Progenitor cell of endocrine pancreas (in vitro differentiated cells): ENCODE data around the gene LRRC74A. TPM values are rescaled to one million over a fixed set of nuclear protein-coding genes. Genes with fewer than 3 reads are reported as not detected.
A peak's percentile ranks its signal among the peaks of the same experiment; 100 is the strongest.

Experiments used
- DNase-seq: peaks from one replicate; pipeline ENCODE4 v3.0.0; 2021; ENCODE audit warnings: low spot score; ENCODE audit not compliant: unreplicated experiment
- H3K27ac Mint-ChIP-seq: 2 replicates; pipeline ENCODE4 v1.8.0; 2021; ENCODE audit warnings: mild to moderate bottlenecking, moderate library complexity, mixed read lengths
- H3K27me3 Mint-ChIP-seq: 2 replicates; pipeline ENCODE4 v1.8.0; 2021; ENCODE audit warnings: mixed read lengths
- H3K36me3 Mint-ChIP-seq: 2 replicates; pipeline ENCODE4 v1.8.0; 2022; ENCODE audit warnings: mixed read lengths; ENCODE audit not compliant: insufficient read depth
- H3K4me1 Mint-ChIP-seq: 2 replicates; pipeline ENCODE4 v1.8.0; 2021; ENCODE audit warnings: low read depth, mixed read lengths
- H3K4me3 Mint-ChIP-seq: 2 replicates; pipeline ENCODE4 v1.8.0; 2021; ENCODE audit warnings: low read depth, mild to moderate bottlenecking, moderate library complexity, mixed read lengths
- H3K9me3 Mint-ChIP-seq: 2 replicates; pipeline ENCODE4 v1.8.0; 2021; ENCODE audit warnings: low read depth, mixed read lengths
- total RNA-seq: library from RNA; stranded (reverse); gene quantifications from 2 replicates; pipeline ENCODE4 v1.2.1, GENCODE V29; 2021
- TF ChIP-seq, protein P1 (sequence below): fragments of 200-600 bp; sonication (generic); IDR thresholded peaks from one replicate; pipeline ENCODE4 v1.5.0; 2021; ENCODE audit warnings: antibody characterized with exemption, mild to moderate bottlenecking; ENCODE audit not compliant: unreplicated experiment

LRRC74A gene
- total RNA-seq, 1 donor from 2014 or later: not detected

DNA sequence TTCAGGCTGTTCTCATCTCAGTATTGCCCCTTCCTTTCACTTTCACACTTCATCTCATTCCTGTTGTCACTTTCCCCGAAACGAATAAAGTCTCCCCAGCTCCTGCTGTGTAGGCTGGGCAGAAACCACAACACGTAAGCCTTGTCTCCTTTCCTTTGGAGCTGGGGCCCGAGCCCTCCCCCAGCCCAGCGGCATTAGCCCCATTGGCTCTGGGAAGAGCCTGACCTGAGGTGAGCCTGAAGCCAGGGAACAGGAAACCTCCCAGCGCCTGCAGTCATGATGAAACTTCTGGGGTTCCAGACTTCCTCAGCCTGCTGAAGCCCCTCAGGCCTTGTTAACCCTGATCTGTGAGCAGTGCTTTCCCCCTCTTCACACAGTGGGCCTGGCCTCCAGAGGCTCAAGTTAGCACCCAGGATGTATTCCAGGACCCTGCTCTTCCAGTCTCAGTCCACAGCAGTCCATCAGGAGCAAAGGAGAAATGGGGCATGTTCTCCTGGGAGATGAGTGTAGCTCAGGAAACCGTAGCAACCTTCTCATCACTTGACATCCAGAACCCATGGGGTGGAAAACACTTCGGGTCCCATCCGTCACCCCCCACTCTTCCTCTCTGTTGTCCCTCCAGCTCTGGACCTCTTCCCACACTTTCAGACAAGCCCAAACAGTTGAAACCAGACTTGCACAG, 43.2 kb upstream of the LRRC74A start:
- no peak overlapping the region for H3K4me3 Mint-ChIP-seq
- no peak overlapping the region for H3K27ac Mint-ChIP-seq
- H3K9me3 Mint-ChIP-seq: no peaks in the 10 kb centered on the region
- peaks cover 39% of the 10 kb centered on the region for H3K36me3 Mint-ChIP-seq
- DNase-seq: no peak
- H3K27me3 Mint-ChIP-seq: no peaks in the 10 kb centered on the region
- TF ChIP-seq, protein P1, sequence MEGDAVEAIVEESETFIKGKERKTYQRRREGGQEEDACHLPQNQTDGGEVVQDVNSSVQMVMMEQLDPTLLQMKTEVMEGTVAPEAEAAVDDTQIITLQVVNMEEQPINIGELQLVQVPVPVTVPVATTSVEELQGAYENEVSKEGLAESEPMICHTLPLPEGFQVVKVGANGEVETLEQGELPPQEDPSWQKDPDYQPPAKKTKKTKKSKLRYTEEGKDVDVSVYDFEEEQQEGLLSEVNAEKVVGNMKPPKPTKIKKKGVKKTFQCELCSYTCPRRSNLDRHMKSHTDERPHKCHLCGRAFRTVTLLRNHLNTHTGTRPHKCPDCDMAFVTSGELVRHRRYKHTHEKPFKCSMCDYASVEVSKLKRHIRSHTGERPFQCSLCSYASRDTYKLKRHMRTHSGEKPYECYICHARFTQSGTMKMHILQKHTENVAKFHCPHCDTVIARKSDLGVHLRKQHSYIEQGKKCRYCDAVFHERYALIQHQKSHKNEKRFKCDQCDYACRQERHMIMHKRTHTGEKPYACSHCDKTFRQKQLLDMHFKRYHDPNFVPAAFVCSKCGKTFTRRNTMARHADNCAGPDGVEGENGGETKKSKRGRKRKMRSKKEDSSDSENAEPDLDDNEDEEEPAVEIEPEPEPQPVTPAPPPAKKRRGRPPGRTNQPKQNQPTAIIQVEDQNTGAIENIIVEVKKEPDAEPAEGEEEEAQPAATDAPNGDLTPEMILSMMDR: no peak
- no peaks in the 10 kb centered on the region for H3K4me1 Mint-ChIP-seq

DNA sequence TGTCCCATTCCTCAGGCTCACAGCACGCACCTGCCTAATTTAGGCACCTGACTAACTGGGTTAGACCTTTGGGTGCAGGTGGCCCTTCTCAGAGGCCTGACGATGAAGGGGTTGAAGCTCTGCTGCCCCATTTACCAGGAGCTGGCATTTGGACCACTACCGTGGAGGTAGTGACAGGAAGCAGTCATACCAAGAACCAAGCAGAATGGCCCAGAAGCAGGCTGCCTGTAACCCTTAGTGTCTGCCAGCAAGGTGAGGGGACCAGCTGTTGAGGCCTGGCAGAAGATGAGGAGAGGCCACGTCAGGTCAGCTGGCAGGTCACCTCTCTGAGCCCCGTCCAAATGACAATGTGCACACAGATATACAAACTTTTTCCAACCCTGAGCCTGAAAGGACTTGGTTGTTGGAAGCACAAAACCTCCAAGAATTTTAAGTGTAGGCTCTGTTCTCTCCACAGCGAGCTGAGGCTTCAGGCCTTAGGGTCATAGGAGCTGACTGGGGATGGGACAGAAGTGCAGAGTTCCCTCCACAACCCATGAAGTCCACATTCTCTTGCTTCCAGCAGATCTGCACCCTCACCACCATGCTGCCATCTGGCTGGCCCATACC, 41.8 kb upstream of the LRRC74A start:
- Mint-ChIP-seq H3K27ac (no peak overlapping the region), H3K9me3 (no peaks in the 10 kb centered on the region), H3K4me1 (no peaks in the 10 kb centered on the region), H3K4me3 (no peak overlapping the region), H3K27me3 (no peaks in the 10 kb centered on the region), H3K36me3 (peaks cover 40% of the 10 kb centered on the region)
- TF ChIP-seq, protein P1: no peak
- DNase-seq: no peak

- no peak overlapping the region for H3K4me3 Mint-ChIP-seq
- H3K9me3 Mint-ChIP-seq: no peaks in the 10 kb centered on the region
- H3K36me3 Mint-ChIP-seq: peaks cover 40% of the 10 kb centered on the region
- no peak overlapping the region for H3K27ac Mint-ChIP-seq
- H3K27me3 Mint-ChIP-seq: no peaks in the 10 kb centered on the region
- H3K4me1 Mint-ChIP-seq: no peaks in the 10 kb centered on the region
- TF ChIP-seq, protein P1: peak; percentile 86
- DNase-seq: peak; percentile 64
These were observed 41.3 kb upstream of the LRRC74A start for GRCh38 chr14:76784881-76785280.

DNA sequence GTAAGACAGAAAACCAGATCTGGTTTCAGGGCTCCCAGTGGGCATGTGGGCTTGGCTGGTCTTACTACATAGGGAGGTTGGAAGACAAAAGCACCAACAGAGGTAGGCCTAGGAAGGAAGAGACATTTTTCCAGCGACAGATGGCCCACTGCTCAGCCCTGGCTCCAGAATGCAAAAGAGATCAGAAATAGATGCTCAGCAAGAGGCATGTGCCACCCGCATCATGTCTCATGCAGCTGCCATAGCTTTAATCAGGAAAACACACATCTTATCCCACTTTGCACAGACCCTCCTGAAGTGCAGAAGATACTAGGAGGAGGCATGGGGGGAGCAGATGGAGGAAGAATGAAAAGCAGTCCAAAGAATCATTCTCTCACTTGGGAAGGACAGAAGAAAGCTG, 39.6 kb upstream of the LRRC74A start:
- H3K36me3 Mint-ChIP-seq: peaks cover 42% of the 10 kb centered on the region
- TF ChIP-seq, protein P1: no peak
- no peak overlapping the region for H3K4me3 Mint-ChIP-seq
- H3K9me3 Mint-ChIP-seq: no peaks in the 10 kb centered on the region
- no peak overlapping the region for H3K27ac Mint-ChIP-seq
- no peaks in the 10 kb centered on the region for H3K4me1 Mint-ChIP-seq
- H3K27me3 Mint-ChIP-seq: no peaks in the 10 kb centered on the region
- DNase-seq: no peak

DNA sequence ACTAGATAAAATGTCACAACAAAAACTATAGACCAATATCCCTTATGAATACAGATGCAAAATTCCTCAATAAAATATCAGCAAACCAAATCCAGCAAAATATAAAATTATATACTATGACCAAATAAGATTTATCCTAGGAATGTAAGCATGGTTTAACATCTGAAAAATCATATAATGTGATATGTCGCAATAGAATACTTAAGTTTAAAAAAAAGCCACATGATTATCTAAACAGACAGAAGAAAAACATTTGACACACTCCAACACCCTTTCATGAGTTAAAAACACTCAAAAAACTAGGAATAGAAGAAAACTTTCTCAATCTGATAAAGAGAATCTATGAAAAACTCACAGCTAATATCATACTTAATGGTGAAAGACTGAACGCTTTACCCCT, 33.8 kb upstream of the LRRC74A start:
- H3K27me3 Mint-ChIP-seq: no peaks in the 10 kb centered on the region

More for the DNA sequence above, 33.8 kb upstream of the LRRC74A start:
- DNase-seq: no peak
- Mint-ChIP-seq H3K27ac (no peak overlapping the region), H3K9me3 (peaks cover 3% of the 10 kb centered on the region), H3K4me3 (no peak overlapping the region), H3K4me1 (no peaks in the 10 kb centered on the region), H3K36me3 (peaks cover 50% of the 10 kb centered on the region)
- TF ChIP-seq, protein P1: no peak
